ENCODE data around the gene TCF12.
"Not testable (repeated sequence)": the region's sequence is repeated elsewhere in the genome, so short reads cannot be mapped to it uniquely, and the experiment has no call there.

TCF12 gene

DNA sequence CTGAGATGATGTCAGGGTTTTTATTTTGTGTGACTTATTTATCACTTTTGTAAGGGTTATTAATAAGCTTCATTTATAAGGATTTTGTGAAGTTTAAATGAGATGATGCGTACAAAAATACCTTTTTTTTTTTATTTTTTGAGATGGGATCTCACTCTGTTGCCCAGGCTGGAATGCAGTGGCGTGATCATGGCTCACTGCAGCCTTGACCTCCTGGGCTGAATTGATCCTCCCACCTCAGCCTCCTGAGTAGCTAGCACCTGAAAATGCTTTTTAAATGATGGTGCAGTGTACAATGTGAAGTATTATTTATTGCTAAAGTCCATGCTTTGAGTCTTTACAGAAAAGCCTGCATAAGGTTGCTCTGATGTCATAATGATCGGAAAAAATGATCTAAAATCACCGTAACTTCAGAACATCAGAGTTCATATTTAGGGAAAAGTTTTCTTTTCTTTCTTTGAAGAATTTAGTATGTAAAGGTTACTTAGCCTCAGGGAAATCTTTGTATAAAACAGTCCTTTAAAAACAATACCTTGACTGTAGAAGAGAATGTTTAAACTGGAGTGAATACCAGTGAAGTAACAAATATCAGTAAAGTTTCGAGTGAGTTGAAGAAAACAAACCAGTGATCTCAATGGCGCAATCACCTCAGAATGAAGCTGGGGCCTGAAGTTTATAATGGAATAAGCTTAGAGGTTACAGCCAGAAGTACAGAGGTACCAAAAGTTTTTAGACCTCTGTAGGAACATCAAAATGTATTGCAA is 29.7 kb downstream of the TCF12 start:
- no peak for DNase-seq

- no peak for DNase-seq
Measured at GRCh38 chr15:56948764-56949101, 30.3 kb downstream of the TCF12 start.

- DNase-seq = no peak
Measured at GRCh38 chr15:56950979-56951378, 32.5 kb downstream of the TCF12 start.

DNA sequence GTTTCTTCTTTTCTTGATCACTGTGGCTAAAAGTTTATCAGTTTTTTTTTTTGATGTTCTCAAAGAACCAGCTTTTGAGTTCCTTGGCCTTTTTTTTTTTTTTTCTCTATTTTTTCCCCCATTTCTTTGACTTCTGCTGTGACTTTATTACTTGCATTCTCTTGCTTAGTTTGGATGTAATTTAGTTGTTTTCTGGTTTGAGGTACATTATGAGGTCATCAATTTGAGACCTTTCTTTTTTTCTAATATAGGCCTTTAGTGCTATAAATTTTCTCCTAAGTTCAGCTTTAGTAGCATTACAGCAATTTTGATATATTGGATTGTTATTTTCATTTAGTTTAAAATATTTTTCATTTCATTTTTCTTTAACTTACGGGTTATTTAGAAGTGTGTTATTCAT is 35.3 kb downstream of the TCF12 start:
- no peak for DNase-seq

GRCh38 chr15:56955011-56955410 is 36.6 kb downstream of the TCF12 start:
- DNase-seq = not testable (repeated sequence)

DNA sequence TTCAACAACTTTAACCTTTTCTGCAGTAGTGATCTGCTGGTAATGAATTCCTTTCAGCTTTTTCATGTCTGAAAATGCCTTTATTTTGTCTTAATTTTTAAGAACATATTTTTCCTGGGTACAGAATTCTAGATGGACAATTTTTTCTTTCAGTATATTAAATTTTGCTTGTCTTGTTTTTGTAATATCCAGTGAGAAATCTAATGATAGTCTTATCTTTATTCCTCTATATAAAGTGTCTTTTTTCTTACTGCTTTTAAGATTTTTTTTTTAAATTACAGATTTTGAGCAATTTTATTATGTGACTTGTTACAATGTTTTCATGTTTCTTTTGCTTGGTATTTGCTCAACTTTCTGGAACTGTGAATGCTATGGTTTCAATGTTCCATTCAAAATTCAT is 38.1 kb downstream of the TCF12 start:
- no peak for DNase-seq

DNA sequence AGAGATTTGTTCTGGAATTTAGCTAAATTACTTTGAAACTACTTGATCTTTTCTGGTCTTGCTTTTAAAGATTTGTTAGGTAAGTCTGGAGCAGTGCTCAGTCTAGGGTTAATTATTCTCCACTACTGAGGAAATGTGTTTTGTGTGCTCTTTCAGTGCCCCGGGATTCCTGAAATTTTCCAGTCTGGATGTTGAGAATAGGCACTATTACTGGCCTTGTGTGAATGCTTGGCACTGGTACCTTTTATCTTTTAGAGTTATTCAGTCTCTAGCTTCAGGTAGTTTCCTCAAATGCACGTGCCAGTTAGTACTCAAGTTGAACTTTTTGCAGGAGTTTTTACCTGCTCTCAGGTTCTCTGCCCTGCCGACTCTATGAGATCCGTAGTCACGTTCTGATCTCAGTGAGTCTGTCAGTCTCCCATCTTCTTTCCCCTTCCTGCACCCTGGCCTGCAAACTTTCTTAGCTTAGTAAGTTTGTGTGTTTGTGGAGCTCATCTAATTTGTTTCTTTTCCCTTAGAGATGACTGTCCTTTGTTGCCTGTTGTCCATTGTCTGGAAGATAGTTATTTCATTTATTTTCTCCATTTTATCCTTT is 39.5 kb downstream of the TCF12 start:
- DNase-seq = no peak

DNA sequence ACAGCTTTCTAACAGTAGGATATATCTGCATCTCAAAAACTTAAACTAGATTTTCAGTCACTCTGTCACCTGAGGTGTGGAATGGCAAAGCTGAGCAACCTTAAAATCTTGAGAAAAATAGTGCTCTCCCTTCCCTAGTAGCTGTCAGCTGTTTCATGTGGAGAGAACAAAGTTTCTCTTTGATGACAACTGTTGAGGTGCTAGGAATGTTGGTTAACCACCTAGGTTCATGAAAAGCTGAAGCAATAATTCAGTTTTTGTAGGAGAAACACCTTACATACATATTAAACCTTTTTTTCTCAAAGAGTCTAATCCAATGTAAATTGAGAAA is 40.8 kb downstream of the TCF12 start:
- DNase-seq = no peak

DNA sequence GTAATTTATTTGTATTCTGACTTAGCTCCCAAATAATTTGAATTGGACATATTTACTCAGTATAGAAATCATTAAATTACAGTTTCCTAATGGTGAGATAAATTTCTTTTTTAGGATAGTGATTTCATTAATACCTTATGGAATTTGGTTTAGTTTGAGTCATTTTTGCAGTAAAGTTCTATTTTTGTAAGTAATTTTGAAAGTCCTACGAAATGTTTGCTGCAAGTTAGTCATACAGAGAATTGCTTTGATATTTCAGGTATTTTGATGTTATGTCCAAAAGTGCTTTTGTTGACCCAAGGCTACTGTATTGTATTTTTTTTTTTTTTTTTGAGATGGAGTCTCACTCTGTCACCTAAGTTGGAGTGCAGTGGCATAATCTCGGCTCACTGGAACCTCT is 41.7 kb downstream of the TCF12 start:
- no peak for DNase-seq

- DNase-seq = no peak
Measured at GRCh38 chr15:56963126-56963525, 44.7 kb downstream of the TCF12 start.

DNA sequence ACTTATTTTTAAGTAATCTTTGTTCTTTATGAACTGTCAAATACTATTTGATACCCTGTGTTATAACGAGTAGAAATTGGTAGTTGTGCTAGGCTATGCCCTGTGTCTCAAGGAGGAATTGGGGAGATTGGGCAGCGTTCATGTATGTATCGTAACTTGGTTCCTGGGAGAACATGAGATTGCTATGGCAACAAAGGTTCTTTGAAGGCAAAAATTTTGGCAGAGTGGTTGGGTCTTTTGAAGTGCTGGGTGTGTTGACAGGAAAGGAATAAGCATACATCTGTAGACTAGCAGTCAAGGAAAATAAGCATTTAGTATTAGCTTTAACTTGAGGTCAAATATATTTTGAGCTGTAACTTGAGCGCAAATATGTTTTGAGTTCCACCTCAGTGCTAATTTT is 45.3 kb downstream of the TCF12 start:
- DNase-seq = peak; percentile 51

- no peak for DNase-seq
Measured at GRCh38 chr15:56964182-56964581, 45.7 kb downstream of the TCF12 start.

- DNase-seq = no peak
Measured at GRCh38 chr15:56965231-56966013, 47.0 kb downstream of the TCF12 start.

GRCh38 chr15:56967336-56967735 is 48.9 kb downstream of the TCF12 start:
- DNase-seq = no peak

DNA sequence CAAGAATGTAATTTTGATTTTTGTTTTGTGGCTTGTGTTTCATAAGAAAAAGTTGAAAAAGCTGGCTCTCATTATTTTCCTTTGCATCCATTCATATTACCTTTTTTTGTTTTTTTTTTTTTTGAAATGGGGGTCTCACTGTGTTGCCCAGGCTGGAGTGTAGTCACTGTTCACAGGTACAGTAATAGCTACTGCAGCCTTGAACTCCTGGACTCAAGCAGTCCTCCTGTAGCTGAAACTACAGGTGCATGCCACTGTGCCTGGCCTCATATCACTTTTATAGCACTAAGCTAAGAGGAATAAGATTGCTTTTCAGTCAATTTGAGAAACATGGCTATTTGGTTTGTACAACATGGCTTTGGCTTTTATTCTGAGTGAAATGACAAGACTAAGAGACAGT is 49.8 kb downstream of the TCF12 start:
- no peak for DNase-seq

DNA sequence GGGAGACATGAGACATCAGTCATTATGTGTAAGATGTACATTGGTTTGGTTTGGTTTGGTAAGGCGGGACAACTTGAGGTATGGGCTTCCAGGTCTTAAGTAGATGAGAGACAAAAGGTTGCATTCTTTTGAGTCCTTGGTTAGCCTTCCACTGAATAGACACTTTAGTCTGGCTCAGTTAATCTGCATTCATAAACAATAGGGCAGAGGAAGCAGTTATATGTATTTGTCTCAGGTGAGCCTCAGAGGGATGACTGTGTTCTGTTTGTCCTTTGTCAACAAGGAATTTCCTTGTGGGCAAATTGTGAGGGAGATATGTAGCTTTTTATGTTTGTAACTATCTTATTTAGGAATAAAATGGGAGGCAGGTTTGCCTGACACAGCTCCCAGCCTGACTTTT is 50.4 kb downstream of the TCF12 start:
- DNase-seq = no peak

DNA sequence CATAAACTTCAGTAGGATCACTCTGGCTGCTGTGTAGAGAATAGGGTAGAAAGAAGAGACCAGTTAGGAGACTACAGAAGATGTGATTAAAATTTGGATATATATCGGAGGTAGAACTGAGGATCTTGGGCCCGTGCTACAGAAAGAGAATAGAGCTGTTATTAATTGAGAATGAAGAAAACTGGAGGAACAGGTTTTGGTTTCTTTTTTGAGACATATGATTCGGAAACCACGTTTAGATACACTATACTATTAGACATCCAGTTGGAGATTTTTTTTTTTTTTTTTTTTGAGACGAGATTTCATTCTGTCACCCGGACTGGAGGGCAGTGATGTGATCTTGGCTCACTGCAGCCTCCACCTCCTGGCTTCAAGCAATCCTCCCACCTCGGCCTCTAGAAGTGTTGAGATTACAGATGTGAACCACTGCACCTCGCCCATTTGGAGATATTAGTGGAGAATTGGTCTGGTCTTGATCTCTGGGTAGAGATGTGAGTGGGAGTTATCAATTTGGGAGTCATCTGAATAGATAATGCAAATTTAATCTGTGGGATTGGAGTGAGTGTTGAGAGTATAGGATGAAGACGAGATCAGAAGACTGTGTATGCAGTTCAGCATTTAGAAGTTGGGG is 50.9 kb downstream of the TCF12 start:
- no peak for DNase-seq

DNA sequence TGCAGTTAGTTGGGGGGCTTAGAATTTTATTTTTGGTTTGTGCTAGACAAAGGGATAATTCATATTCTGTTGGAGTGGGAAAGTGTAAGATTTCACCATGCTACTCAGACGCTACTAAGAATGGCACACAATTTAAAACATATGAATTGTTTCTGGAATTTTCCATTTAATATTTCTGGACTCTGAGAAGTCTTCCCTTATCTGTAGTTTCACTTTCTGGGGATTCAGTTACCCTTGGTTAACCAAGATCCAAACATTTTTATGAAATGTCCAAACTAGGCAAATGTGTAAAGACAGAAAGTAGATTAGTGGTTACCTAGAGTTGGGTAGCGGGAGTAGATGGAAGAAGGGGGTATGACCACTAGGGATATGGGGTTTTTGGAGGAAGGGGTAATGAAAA is 53.1 kb downstream of the TCF12 start:
- no peak for DNase-seq

DNA sequence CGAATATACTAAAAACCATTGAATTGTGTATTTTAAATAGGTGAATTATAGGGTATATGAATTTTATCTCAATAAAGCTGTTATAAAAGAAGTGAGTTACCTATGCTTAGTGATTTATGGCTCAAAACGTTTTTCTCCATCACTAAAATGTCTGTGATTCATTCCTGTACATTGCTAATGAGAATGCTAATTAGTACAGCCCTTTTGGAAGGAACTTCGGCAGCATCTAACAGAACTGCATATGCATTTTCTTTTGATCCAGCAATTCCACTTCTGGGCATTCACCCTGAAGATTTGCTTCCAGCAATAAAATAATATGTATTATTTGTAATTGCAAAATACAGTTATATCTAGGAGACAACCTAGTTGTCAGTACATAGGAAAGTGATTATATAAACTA is 53.6 kb downstream of the TCF12 start:
- no peak for DNase-seq

- DNase-seq = no peak
Measured at GRCh38 chr15:56972426-56972825, 54.0 kb downstream of the TCF12 start.

DNA sequence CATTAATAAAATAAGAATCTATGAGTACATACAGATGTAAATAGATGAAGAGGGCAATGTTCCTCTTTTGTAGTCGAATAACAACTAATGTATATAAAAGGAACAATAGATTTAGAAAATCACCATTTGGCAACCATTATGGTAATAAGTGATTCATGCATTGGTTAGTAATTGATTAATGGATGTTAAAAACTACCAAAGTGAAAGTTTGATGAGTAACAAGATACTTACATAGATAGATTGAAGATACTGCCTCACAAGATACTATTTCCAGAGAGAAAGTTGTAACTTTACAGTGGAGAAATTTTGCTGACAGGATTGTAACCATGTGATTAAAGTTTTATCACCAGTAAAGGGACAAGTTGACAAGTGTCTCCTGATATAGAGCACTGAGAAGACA is 55.0 kb downstream of the TCF12 start:
- DNase-seq = no peak

GRCh38 chr15:56977232-56977631 is 58.8 kb downstream of the TCF12 start:
- DNase-seq = no peak

GRCh38 chr15:56978898-56979662 is 60.6 kb downstream of the TCF12 start:
- DNase-seq = no peak

Data from eye (tissue), 1 donor.